Measurements from ENCODE around the gene C6orf62.
"Not testable (repeated sequence)": the region's sequence is repeated elsewhere in the genome, so short reads cannot be mapped to it uniquely, and the experiment has no call there.

The C6orf62 gene

GRCh38 chr6:24695635-24696034 is 23.3 kb downstream of the C6orf62 start:
- peak; percentile 71 for TF ChIP-seq CTCF (IDR thresholded peaks at IDR 0.05; ENCODE audit: insufficient read depth, missing control alignments)
- FAIRE-seq: not testable (repeated sequence)

GRCh38 chr6:24694198-24694597 is 24.8 kb downstream of the C6orf62 start:
- no peak for DNase-seq (ENCODE audit: insufficient read length, low spot score)
- TF ChIP-seq CTCF (IDR thresholded peaks at IDR 0.05; ENCODE audit: insufficient read depth, missing control alignments): no peak
- FAIRE-seq: no peak

More at GRCh38 chr6:24695635-24696034, 23.3 kb downstream of the C6orf62 start:
- not testable (repeated sequence) for DNase-seq (ENCODE audit: insufficient read length, low spot score)

DNA sequence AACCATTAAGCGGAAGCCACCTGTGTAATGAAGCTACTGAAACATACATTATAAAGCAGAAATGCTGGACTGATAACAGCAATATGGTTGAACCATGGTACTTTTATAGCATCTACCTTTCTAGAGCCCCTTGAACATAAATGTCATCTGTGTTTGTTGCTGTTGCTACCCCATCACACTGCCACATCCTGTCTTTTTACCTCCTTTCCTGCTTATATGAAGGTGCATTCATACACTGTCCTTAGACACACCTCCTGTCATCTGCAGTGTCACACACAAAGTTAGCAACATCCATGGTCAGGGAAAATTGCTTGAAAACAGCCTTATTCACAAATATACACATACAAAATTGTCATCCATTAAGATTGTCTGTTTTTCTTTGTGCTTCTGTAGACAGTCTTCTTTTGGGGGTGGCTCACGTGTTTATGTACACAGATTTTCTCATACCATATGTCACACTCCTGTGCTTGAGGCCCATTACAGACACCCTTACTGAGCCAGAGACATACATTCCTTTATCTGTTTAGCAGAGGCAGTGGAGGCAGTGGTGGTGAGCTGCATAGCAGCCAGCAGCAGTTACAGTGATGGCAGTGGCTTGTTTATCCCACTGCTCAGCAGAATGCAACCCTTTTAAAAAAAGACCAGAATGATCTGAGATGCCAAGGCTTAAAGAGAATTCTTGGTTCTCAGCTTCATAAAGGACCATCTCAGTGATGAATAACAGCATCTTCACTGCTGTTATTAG is 25.9 kb downstream of the C6orf62 start:
- TF ChIP-seq CTCF (IDR thresholded peaks at IDR 0.05; ENCODE audit: insufficient read depth, missing control alignments): no peak

GRCh38 chr6:24692415-24692814 is 26.5 kb downstream of the C6orf62 start:
- FAIRE-seq (no peak), DNase-seq (ENCODE audit: insufficient read length, low spot score) (no peak)
- no peak for TF ChIP-seq CTCF (IDR thresholded peaks at IDR 0.05; ENCODE audit: insufficient read depth, missing control alignments)

More for the DNA sequence above, 25.9 kb downstream of the C6orf62 start:
- no peak for FAIRE-seq
- DNase-seq (ENCODE audit: insufficient read length, low spot score): no peak

- FAIRE-seq (no peak), DNase-seq (ENCODE audit: insufficient read length, low spot score) (no peak)
- TF ChIP-seq CTCF (IDR thresholded peaks at IDR 0.05; ENCODE audit: insufficient read depth, missing control alignments): no peak
Measured at GRCh38 chr6:24692003-24692402, 27.0 kb downstream of the C6orf62 start.

DNA sequence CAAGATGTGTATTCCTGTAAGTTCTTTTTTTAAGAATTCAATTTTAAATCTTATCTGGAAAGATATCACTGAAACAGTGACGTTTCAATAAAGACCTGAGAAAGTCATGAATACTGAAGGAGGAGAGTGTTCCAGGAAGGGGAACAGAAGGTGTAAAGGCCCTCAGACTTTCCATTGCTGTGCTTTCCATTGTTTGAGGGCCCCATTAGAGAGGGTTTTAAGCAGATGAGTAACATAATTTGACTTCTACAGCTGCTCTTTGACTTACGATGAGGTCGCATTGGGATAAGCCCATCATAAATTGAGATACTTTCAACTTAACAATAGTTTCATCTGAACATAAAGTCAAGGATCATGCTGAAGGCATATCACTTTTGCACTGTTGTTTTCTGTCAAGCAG is 27.4 kb downstream of the C6orf62 start:
- no peak for FAIRE-seq
- no peak for DNase-seq (ENCODE audit: insufficient read length, low spot score)
- TF ChIP-seq CTCF (IDR thresholded peaks at IDR 0.05; ENCODE audit: insufficient read depth, missing control alignments): no peak

DNA sequence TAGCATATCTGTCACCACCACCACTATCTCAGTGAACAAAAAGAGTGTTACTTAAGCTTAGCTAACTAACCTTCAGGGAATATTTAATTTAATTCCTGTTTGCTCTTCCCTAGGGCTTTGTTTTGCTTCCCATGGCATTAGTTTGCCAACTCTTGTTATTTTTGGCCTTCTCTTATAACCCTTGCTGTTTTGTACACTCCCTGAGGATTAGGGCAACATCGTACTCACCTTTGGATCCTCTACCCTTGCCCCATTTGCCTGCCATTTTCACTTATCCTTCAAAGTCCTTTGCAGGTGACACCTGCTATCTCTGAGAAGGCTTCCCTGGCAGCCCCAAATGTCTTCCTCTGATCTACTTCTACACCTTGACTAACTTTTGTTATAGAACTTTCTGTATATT is 28.4 kb downstream of the C6orf62 start:
- FAIRE-seq: no peak
- no peak for TF ChIP-seq CTCF (IDR thresholded peaks at IDR 0.05; ENCODE audit: insufficient read depth, missing control alignments)

More for the DNA sequence above, 28.4 kb downstream of the C6orf62 start:
- DNase-seq (ENCODE audit: insufficient read length, low spot score): no peak
